H1 (cell line): ENCODE data around the gene LRRC19.

ENCODE experiments used
- ATF2 ChIP-seq: IDR thresholded peaks from 2 replicates; pipeline ENCODE4 v1.6.1; 2012; ENCODE audit warnings: low read length, inconsistent platforms
- CBX5 ChIP-seq: fragments of 300-800, 300-1000 bp; sonication (generic); IDR thresholded peaks from 2 replicates; pipeline ENCODE4 v1.7.1; 2016; ENCODE audit warnings: antibody characterized with exemption, low read length, low read depth
- CTCF ChIP-seq, 3 experiments: IDR thresholded peaks; 1 replicate in 2 of 3; 2 replicates in 1 of 3; pipeline versions ENCODE4 v1.5.1 to v1.6.1; 2011; ENCODE audit warnings: low read length in 3 of 3, mild to moderate bottlenecking in 3 of 3, inconsistent platforms in 2 of 3, low read depth in 1 of 3, moderate library complexity in 1 of 3; ENCODE audit not compliant: insufficient read depth in 1 of 3; ENCODE audit errors: control extremely low read depth in 1 of 3
- EP300 ChIP-seq, 2 experiments: IDR thresholded peaks; 1 replicate in 1 of 2; 2 replicates in 1 of 2; pipeline ENCODE4 v1.6.1; 2011 to 2012; ENCODE audit warnings: low read depth in 2 of 2, low read length in 2 of 2, mild to moderate bottlenecking in 2 of 2, borderline replicate concordance in 1 of 2, inconsistent platforms in 1 of 2, moderate library complexity in 1 of 2
- GABPA ChIP-seq: IDR thresholded peaks from 2 replicates; pipeline ENCODE4 v1.6.1; 2011; ENCODE audit warnings: mild to moderate bottlenecking, low read length, moderate library complexity, borderline replicate concordance; ENCODE audit not compliant: insufficient read depth
- POLR2A ChIP-seq, 2 experiments: IDR thresholded peaks; 1 replicate in 1 of 2; 2 replicates in 1 of 2; pipeline ENCODE4 v1.6.1; 2011; ENCODE audit warnings: low read depth in 2 of 2, low read length in 2 of 2, mild to moderate bottlenecking in 2 of 2; ENCODE audit errors: control extremely low read depth in 1 of 2
- RAD21 ChIP-seq, 2 experiments: IDR thresholded peaks in 1 of 2; conservative IDR thresholded peaks in 1 of 2; 2 replicates each; pipeline ENCODE4 v1.6.1; 2011; ENCODE audit warnings: low read depth in 2 of 2, low read length in 2 of 2, improper control_type of control experiment in 1 of 2, inconsistent platforms in 1 of 2, mild to moderate bottlenecking in 1 of 2, moderate library complexity in 1 of 2
- SIN3A ChIP-seq, 2 experiments: IDR thresholded peaks in 1 of 2; conservative IDR thresholded peaks in 1 of 2; 2 replicates each; pipeline ENCODE4 v1.6.1; 2011 to 2012; ENCODE audit warnings: low read length in 2 of 2, improper control_type of control experiment in 1 of 2, low read depth in 1 of 2, mild to moderate bottlenecking in 1 of 2
- TCF12 ChIP-seq: IDR thresholded peaks from 2 replicates; pipeline ENCODE4 v1.6.1; 2011; ENCODE audit warnings: low read depth, mild to moderate bottlenecking, low read length

DNA sequence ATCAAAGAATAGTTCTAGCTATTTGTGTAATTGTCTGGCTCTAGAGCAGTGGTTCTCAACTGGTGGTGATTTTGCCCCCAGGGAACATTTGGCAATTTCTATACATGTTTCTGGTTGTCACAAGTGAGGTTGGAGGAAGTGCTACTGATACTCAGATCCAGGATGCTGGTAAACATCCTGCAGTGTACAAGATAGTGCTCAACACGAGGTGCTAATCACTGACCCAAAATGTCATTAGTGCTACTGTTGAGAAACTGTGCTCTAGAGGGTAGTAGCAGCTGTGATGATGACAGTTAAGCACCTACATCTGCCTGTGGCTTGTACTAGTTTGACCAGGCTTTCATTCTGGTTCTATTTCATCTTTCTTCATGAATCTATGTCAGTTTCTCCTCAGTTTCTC is 22.1 kb downstream of the LRRC19 start:
- TF ChIP-seq CTCF (IDR thresholded peaks at IDR 0.05; ENCODE audit: control extremely low read depth in 1 of 3, insufficient read depth in 1 of 3, low read depth in 1 of 3, low read length in 3 of 3) (no peak), ATF2 (no peak), SIN3A (conservative IDR thresholded peaks at IDR 0.05 in 1 of 2, IDR thresholded peaks at IDR 0.05 in 1 of 2; ENCODE audit: low read depth in 1 of 2, low read length in 2 of 2) (no peak), RAD21 (IDR thresholded peaks at IDR 0.05 in 1 of 2, conservative IDR thresholded peaks at IDR 0.05 in 1 of 2; ENCODE audit: low read depth in 2 of 2, low read length in 2 of 2) (no peak), POLR2A (IDR thresholded peaks at IDR 0.05; ENCODE audit: control extremely low read depth in 1 of 2, low read depth in 2 of 2, low read length in 2 of 2) (no peak), GABPA (no peak), CBX5 (no peak), EP300 (IDR thresholded peaks at IDR 0.05; ENCODE audit: borderline replicate concordance in 1 of 2, low read depth in 2 of 2, low read length in 2 of 2) (no peak), TCF12 (no peak)
